ENCODE measurements around the gene MMP10. TPM values are rescaled to one million over a fixed set of nuclear protein-coding genes. Genes with fewer than 3 reads are reported as not detected.

MMP10 gene
- total RNA-seq, 1 donor from 2014 or later = 0.29 TPM

DNA sequence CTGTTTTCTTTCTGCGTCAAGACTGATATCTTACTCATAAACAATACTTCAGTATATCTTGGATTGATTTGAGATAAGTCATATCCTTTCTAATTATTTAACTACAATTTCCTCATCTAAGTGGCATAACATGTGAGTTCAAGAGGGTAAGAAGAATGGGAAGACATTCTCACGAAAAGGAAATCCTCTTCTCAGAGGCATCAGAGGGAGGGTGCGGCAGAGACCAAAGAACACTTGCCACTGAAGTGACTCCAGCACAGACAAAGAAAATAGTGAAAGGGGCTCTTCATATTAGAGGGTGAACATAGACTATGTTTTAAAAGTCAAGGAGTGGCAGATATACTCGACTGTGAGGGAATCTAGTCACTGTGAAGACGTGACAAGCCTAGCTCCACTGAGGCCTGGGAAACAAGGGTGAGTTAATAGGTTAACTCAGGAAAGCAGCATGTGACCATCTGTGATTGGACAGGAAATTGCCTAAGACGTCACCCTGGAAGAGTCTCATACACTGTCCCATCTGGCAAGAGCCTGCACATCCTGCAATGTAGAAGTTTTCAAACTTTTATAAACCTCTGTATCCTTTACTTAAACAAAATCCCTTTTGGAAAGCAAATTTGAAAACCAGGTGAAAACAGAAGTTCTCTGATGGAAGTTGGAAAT lies 19.4 kb upstream of the MMP10 start:
- no peak for DNase-seq (ENCODE audit: low read depth)
- TF ChIP-seq, protein P1, sequence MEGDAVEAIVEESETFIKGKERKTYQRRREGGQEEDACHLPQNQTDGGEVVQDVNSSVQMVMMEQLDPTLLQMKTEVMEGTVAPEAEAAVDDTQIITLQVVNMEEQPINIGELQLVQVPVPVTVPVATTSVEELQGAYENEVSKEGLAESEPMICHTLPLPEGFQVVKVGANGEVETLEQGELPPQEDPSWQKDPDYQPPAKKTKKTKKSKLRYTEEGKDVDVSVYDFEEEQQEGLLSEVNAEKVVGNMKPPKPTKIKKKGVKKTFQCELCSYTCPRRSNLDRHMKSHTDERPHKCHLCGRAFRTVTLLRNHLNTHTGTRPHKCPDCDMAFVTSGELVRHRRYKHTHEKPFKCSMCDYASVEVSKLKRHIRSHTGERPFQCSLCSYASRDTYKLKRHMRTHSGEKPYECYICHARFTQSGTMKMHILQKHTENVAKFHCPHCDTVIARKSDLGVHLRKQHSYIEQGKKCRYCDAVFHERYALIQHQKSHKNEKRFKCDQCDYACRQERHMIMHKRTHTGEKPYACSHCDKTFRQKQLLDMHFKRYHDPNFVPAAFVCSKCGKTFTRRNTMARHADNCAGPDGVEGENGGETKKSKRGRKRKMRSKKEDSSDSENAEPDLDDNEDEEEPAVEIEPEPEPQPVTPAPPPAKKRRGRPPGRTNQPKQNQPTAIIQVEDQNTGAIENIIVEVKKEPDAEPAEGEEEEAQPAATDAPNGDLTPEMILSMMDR (conservative IDR thresholded peaks at IDR 0.05; ENCODE audit: low read depth, low read length) = no peak
- H3K4me3 ChIP-seq (ENCODE audit: low read depth, low read length) = no peak overlapping the region

DNA sequence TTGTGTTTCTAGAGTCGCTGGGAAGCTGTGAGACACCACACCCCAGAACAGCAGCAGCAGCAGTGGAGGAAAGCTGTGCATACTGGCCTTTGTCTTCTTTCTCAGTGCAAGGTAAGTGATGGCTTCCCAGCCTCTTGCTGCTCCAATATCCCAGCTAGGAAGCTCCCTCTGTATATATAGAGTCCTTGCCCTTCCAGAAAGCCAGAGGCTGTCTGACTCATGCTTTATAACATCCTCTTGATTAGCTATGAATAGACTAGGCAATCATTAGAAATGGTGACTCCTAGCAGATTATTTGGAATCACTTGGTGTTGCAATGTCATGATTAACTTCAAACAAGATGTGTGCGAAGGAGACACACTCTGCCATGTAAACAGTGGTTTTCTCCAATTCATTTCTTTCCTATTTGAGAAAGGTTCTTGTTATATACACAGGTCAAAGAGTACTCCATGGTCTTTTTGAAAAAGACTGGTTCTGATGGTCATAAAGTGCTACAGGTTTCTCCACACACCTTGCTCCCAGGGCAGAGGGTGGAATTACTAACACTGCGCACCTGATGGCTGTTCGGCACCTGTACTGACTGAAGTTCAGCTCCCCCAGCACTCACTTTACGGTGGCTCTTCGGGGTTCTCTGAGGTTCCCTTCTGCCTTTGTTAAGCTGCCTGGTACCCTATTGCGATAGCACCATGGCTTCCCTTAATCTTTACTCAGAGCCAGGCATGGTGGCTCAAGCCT lies 17.8 kb upstream of the MMP10 start, which contains the start of gene MMP1:
MMP1 (minus strand) TSS at position 149 of the 735 bp plus-strand sequence; CDS start at position 81, 68 bp downstream.
- TF ChIP-seq, protein P1 (conservative IDR thresholded peaks at IDR 0.05; ENCODE audit: low read depth, low read length) = no peak
- H3K4me3 ChIP-seq (ENCODE audit: low read depth, low read length) = no peak within 1 kb of the TSS
- peak; percentile 81 for DNase-seq (ENCODE audit: low read depth)

DNA sequence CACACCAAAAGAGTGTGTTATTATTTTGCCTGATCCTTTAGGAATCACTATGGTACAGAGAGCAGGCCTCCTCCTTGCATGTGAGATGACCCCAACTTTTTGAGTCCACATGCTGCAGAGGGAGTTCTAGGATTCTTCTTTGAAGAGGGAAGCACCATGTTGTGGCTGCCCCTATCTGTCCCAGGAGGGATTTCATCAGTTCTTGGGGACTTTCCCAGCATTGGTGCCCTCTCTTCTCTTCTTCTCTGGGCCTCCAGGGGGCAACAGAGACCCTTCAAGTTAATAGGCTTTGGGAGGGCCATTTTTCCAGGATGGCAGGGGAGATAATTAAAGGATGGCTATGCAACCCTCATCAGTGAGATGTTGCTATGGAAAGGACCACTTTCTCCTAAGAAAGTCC lies 14.0 kb upstream of the MMP10 start:
- no peak for DNase-seq (ENCODE audit: low read depth)
- H3K4me3 ChIP-seq (ENCODE audit: low read depth, low read length) = no peak overlapping the region
- TF ChIP-seq, protein P1 (conservative IDR thresholded peaks at IDR 0.05; ENCODE audit: low read depth, low read length) = peak; percentile 65

DNA sequence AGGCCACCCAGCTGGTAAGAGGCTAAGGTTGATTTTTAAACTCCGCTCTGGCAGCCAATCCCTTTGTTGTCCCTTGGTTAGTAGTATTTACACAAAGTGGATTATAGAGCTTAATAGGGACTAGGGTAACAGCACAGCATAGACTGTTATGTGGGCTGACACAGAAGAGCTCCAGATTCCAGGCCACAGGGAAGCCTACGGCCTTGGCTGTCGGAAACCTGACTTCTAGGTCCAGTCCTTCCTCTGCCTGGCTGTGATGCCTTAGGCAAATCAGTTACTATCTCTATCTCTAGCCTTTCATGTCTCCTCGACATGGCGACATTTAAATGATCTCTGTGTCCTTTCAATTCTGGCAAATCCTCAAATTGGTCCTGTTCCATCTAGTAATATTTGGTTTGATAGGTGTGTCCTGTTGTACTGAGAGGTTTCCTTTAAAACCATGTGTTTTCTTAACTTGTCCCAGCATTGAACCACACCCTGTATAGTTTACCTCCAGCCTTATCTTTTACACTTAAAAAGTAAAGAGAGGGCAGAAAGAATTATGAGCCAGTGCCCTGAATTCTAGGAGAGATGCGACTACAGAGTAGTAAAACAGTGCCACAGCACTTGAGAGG lies 13.4 kb upstream of the MMP10 start:
- H3K4me3 ChIP-seq (ENCODE audit: low read depth, low read length) = no peak overlapping the region
- TF ChIP-seq, protein P1 (conservative IDR thresholded peaks at IDR 0.05; ENCODE audit: low read depth, low read length) = no peak
- DNase-seq (ENCODE audit: low read depth) = no peak

DNA sequence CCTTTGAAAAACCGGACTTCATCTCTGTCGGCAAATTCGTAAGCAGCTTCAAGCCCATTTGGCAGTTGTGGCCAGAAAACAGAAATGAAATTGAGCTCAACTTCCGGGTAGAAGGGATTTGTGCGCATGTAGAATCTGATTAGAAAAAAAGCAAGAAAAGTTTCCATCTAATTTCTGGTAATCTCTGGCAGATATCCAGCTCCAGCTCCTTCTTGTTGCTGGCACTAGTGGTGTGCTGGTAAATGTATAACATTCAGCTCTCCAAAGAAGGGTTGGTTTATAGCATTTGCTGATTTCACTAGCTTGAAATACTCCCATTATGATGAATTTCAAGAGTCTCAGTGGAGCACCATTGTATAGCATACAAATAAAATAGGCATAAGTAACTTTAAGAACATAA lies 12.2 kb upstream of the MMP10 start:
- no peak for DNase-seq (ENCODE audit: low read depth)
- H3K4me3 ChIP-seq (ENCODE audit: low read depth, low read length) = no peak overlapping the region
- TF ChIP-seq, protein P1 (conservative IDR thresholded peaks at IDR 0.05; ENCODE audit: low read depth, low read length) = no peak

DNA sequence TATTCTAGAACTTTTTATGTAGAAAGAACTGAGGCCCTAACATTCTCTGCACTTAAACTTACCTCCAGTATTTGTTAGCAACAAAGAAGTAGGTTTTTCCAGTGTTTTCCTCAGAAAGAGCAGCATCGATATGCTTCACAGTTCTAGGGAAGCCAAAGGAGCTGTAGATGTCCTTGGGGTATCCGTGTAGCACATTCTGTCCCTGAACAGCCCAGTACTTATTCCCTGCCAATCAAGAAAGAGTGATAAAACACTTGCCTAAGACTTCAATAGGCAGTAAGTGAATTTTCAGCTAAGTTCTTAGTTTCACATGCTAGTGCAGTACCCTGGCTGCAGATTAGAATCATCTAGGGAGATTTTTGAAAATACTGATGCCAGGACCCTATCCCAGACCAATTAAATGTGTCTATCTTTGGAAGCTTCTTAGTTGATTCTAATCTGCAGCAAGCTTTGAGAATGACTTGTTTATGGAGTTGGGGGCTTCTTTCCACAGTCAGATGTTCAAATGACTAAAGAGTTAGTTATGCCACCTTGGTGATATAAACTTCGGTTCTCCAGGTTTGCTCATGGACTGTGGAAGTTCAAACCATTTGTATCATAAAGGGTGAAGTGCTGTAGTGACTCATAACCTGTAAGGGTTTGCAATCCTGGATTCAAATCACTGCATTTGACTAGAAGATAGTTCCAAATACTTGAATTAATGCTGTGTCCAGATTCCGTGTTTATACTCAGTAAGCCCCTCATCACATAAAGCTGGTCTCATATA lies 11.0 kb upstream of the MMP10 start:
- TF ChIP-seq, protein P1 (conservative IDR thresholded peaks at IDR 0.05; ENCODE audit: low read depth, low read length) = no peak
- no peak overlapping the region for H3K4me3 ChIP-seq (ENCODE audit: low read depth, low read length)
- DNase-seq (ENCODE audit: low read depth) = peak; percentile 52
